GM23248 (cell line): ENCODE results near the gene ENTR1. TPM values are rescaled to one million over a fixed set of nuclear protein-coding genes. Genes with fewer than 3 reads are reported as not detected.

Source experiments
- DNase-seq: peaks from one replicate; pipeline ENCODE4 v3.0.0-alpha.2; 2015
- H2AFZ ChIP-seq: fragments of 200-600 bp; sonication (generic); 2 replicates; pipeline ENCODE4 v1.6.1; 2016; ENCODE audit warnings: antibody characterized with exemption
- H3F3A ChIP-seq: fragments of 200-600 bp; sonication (generic); 2 replicates; pipeline ENCODE4 v1.6.1; 2016; ENCODE audit warnings: mild to moderate bottlenecking, antibody characterized with exemption, mixed run types; ENCODE audit not compliant: insufficient read depth
- H3K27ac ChIP-seq: fragments of 200-600 bp; sonication (generic); 2 replicates; pipeline ENCODE4 v1.5.1; 2016; ENCODE audit warnings: mild to moderate bottlenecking
- H3K27me3 ChIP-seq: fragments of 200-600 bp; sonication (generic); replicated peaks from 2 replicates; pipeline ENCODE4 v1.6.1; 2016; ENCODE audit warnings: mild to moderate bottlenecking; ENCODE audit not compliant: insufficient read depth
- H3K36me3 ChIP-seq: fragments of 200-600 bp; sonication (generic); 2 replicates; pipeline ENCODE4 v1.6.1; 2016; ENCODE audit warnings: low read depth, mild to moderate bottlenecking
- H3K4me1 ChIP-seq: fragments of 200-600 bp; sonication (generic); 2 replicates; pipeline ENCODE4 v1.6.1; 2016; ENCODE audit warnings: mild to moderate bottlenecking; ENCODE audit not compliant: insufficient read depth
- H3K4me2 ChIP-seq: fragments of 200-600 bp; sonication (generic); one replicate; pipeline ENCODE4 v1.6.1; 2016; ENCODE audit warnings: mild to moderate bottlenecking; ENCODE audit not compliant: unreplicated experiment
- H3K4me3 ChIP-seq: fragments of 200-600 bp; sonication (generic); 2 replicates; pipeline ENCODE4 v1.5.1; 2016; ENCODE audit warnings: mild to moderate bottlenecking
- H3K79me2 ChIP-seq: fragments of 200-600 bp; sonication (generic); 2 replicates; pipeline ENCODE4 v1.6.1; 2016; ENCODE audit warnings: mild to moderate bottlenecking; ENCODE audit not compliant: insufficient read depth
- H3K9ac ChIP-seq: fragments of 200-600 bp; sonication (generic); 2 replicates; pipeline ENCODE4 v1.6.1; 2016; ENCODE audit warnings: mild to moderate bottlenecking
- H3K9me2 ChIP-seq: fragments of 200-600 bp; sonication (generic); 2 replicates; pipeline ENCODE4 v1.6.1; 2016; ENCODE audit warnings: mixed run types, mild to moderate bottlenecking, moderate library complexity; ENCODE audit not compliant: insufficient read depth
- H3K9me3 ChIP-seq: fragments of 200-600 bp; sonication (generic); one replicate; pipeline ENCODE4 v1.6.1; 2017; ENCODE audit warnings: low read depth
- H4K20me1 ChIP-seq: fragments of 200-600 bp; sonication (generic); 2 replicates; pipeline ENCODE4 v1.6.0; 2016; ENCODE audit not compliant: insufficient read depth
- EZH2 ChIP-seq: fragments of 200-600 bp; sonication (generic); IDR thresholded peaks from 2 replicates; pipeline ENCODE4 v1.6.1; 2018; ENCODE audit warnings: antibody characterized with exemption, mild to moderate bottlenecking; ENCODE audit not compliant: insufficient read depth, poor library complexity, severe bottlenecking
- EZH2phosphoT487 ChIP-seq: fragments of 200-600 bp; sonication (generic); IDR thresholded peaks from 2 replicates; pipeline ENCODE4 v1.6.1; 2018; ENCODE audit warnings: antibody characterized with exemption, moderate library complexity, mild to moderate bottlenecking, low read depth; ENCODE audit not compliant: insufficient read depth
- WGBS, 2 experiments: methylation state at CpG; one replicate each; pipeline ENCODE4 v1.1.6; 2015 to 2017; ENCODE audit warnings: low lambda C conversion rate in 2 of 2, low coverage in 1 of 2; ENCODE audit errors: missing lambda C conversion rate in 2 of 2; 5-methylcytosine and 5-hydroxymethylcytosine counted together
- in situ Hi-C: fragments of 300-500 bp; cut with MboI; formaldehyde crosslinking; loops from 2 replicates; pipeline ENCODE4 v1.15.0; 2020
- polyA plus RNA-seq: library from polyadenylated mRNA; unstranded; fragments of >200 nt; fragmentation: Nextera tagmentation; extraction: Ambion mirVana; gene quantifications from 2 replicates; pipeline ENCODE4 v1.2.1, GENCODE V29; 2016
- total RNA-seq: library from RNA; depleted of rRNA; stranded (reverse); fragments of >200 nt; shearing (Covaris generic); gene quantifications from 2 replicates; pipeline ENCODE4 v1.2.3, GENCODE V29; 2014

Gene ENTR1
- total and polyA plus RNA-seq, 2 experiments from 2014 or later = 11.2 to 36.4 TPM

GRCh38 chr9:136443687-136444086 is 33.3 kb upstream of the ENTR1 start:
- Histone ChIP-seq H3K9me3 (no peaks in the 10 kb centered on the region), H4K20me1 (no peaks in the 10 kb centered on the region), H3K27ac (no peak overlapping the region), H3K27me3 (no peaks in the 10 kb centered on the region), H3K4me3 (no peak overlapping the region), H3K36me3 (peaks cover 41% of the 10 kb centered on the region), H3K4me2 (no peak overlapping the region), H3K9me2 (no peaks in the 10 kb centered on the region), H2AFZ (no peak overlapping the region), H3F3A (peaks cover 16% of the 10 kb centered on the region), H3K79me2 (peaks cover 16% of the 10 kb centered on the region), H3K4me1 (no peaks in the 10 kb centered on the region), H3K9ac (no peak overlapping the region)
- 87 to 88% methylated on average over 7 of the region's 7 CpGs for WGBS, 2 experiments
- DNase-seq = no peak
- in situ Hi-C loops = no loop called here
- TF ChIP-seq EZH2phosphoT487 (no peak), EZH2 (no peak)

DNA sequence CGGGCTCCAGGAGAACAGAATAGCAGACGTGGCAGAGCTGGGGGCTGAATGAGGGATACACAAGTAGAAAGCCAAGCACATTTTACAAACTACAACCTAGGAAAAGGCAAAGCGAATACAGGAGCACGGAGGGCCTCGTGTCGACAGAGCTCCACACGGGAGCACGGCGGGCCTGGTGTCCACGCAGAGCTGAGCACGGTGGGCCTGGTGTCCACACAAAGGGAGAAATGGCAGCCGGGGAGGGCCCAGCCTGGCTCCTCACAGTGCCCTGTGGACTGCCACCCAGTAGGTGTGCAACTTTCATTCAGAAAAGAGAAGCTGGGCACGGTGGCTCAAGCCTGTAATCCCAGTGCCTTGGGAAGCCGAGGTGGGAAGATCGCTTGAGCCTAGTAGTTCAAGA is 32.7 kb upstream of the ENTR1 start:
- no peak overlapping the region for H2AFZ ChIP-seq
- H3K4me3 ChIP-seq = no peak overlapping the region
- H3K9ac ChIP-seq = no peak overlapping the region
- in situ Hi-C loops = no loop called here
- WGBS, 2 experiments = 92 to 93% methylated on average over 15 of the region's 15 CpGs
- no peak overlapping the region for H3K4me2 ChIP-seq
- H3K36me3 ChIP-seq = peaks cover 40% of the 10 kb centered on the region
- H3F3A ChIP-seq = peaks cover 16% of the 10 kb centered on the region
- DNase-seq = no peak
- no peak for TF ChIP-seq EZH2phosphoT487
- TF ChIP-seq EZH2 = no peak
- no peaks in the 10 kb centered on the region; the same call in 1 of the 2 replicates for H3K4me1 ChIP-seq
- H4K20me1 ChIP-seq = no peaks in the 10 kb centered on the region
- H3K9me3 ChIP-seq = no peaks in the 10 kb centered on the region
- H3K79me2 ChIP-seq = peaks cover 22% of the 10 kb centered on the region
- no peak overlapping the region for H3K27ac ChIP-seq
- H3K27me3 ChIP-seq = no peaks in the 10 kb centered on the region
- no peaks in the 10 kb centered on the region for H3K9me2 ChIP-seq

DNA sequence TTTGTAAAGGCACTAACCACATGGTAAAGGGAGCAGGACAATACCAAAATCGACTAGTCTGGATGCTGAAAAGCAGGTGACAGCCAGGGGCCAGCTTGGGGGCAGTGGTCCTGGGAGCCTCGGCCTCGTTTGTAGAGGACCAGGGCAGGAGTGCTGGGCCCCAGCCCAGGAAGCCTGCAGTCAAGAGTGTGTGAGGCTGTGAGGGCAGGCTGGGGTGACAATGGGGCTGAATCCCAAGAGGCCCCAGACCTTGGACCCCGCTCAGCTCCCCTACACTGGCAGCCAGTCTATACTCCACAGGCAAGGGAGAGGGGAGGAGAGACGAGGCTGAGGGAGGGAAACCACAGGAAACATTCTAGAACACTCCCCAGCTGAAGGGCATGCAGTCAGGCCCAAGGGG is 31.9 kb upstream of the ENTR1 start:
- Histone ChIP-seq H3K9ac (no peak overlapping the region), H3K36me3 (peaks cover 37% of the 10 kb centered on the region), H4K20me1 (peaks cover under 1% of the 10 kb centered on the region; the same call in 1 of the 2 replicates), H2AFZ (no peak overlapping the region), H3K27ac (no peak overlapping the region), H3K9me3 (no peaks in the 10 kb centered on the region), H3K4me2 (no peak overlapping the region), H3K4me1 (peaks cover 4% of the 10 kb centered on the region), H3K9me2 (no peaks in the 10 kb centered on the region), H3K79me2 (peaks cover 30% of the 10 kb centered on the region), H3K27me3 (no peaks in the 10 kb centered on the region), H3K4me3 (no peak overlapping the region), H3F3A (peaks cover 16% of the 10 kb centered on the region)
- no peak for DNase-seq
- no peak for TF ChIP-seq EZH2
- no peak for TF ChIP-seq EZH2phosphoT487
- WGBS, 2 experiments = 58 to 66% methylated on average over 5 of the region's 5 CpGs
- in situ Hi-C loops = no loop called here

DNA sequence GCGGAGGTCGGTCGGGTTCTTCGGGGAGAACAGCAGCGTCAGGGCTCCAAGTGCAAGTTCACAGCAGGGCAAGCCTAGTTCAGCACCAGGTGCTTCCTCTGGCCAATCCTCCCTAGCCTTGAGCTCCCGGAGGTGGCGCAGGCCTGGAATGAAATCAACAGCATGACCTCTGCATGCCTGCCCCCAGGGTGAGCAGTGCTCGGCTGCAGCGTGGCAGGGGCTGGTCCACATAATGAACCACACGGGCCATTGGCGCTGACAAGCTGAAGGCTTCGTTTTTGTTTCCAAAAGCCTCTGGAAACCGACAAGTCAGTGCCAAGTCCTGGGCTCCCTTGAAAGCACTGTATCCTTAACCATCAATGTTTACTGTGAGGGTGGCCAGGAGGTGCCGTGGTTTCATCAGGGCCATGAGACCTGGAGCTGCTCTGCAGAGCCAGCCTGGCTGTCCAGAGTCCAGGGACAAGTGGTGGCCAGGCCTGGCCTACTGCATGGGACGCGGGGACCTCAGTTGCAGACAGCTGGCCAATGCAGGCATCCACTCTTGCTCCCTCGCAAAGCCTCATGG is 31.3 kb upstream of the ENTR1 start:
- WGBS, 2 experiments = 91% methylated on average over 17 of the region's 17 CpGs
- Histone ChIP-seq H3K9me2 (no peaks in the 10 kb centered on the region), H3K4me3 (no peak overlapping the region), H3K4me2 (no peak overlapping the region), H3K79me2 (peaks cover 33% of the 10 kb centered on the region), H3K27me3 (no peaks in the 10 kb centered on the region), H3K9me3 (no peaks in the 10 kb centered on the region), H3K4me1 (peaks cover 9% of the 10 kb centered on the region), H2AFZ (no peak overlapping the region), H3K36me3 (peaks cover 33% of the 10 kb centered on the region), H3K27ac (no peak overlapping the region), H4K20me1 (peaks cover 6% of the 10 kb centered on the region; the same call in 1 of the 2 replicates), H3F3A (peaks cover 16% of the 10 kb centered on the region), H3K9ac (no peak overlapping the region)
- TF ChIP-seq EZH2phosphoT487 (no peak), EZH2 (no peak)
- in situ Hi-C loops = no loop called here
- DNase-seq = no peak
